ENCODE data around the gene SULT1A2. TPM values are rescaled to one million over a fixed set of nuclear protein-coding genes. Genes with fewer than 3 reads are reported as not detected.
A peak's percentile ranks its signal among the peaks of the same experiment; 100 is the strongest.
"Not testable (repeated sequence)": the region's sequence is repeated elsewhere in the genome, so short reads cannot be mapped to it uniquely, and the experiment has no call there.

The SULT1A2 gene
- total RNA-seq, 1 experiment from 2014 or later: not detected

GRCh38 chr16:28567292-28567691 is 29.6 kb downstream of the SULT1A2 start:
- TSS peak; percentile 62 for BruUV-seq (replicated peaks)
- intact Hi-C loops (cut with micrococcal nuclease; ENCODE audit: unreplicated experiment): no loop called here

GRCh38 chr16:28566233-28566925 is 30.5 kb downstream of the SULT1A2 start:
- BruUV-seq (replicated peaks); POLR2A ChIA-PET; H3K36me3 ChIP-seq (ENCODE audit: control insufficient read depth, insufficient read depth, low read length); H3K27ac ChIP-seq (ENCODE audit: low read length); DNase-seq (ENCODE audit: low read depth, low spot score); H3K27me3 ChIP-seq (ENCODE audit: control insufficient read depth, insufficient read depth, low read length); ATAC-seq; intact Hi-C loops (cut with micrococcal nuclease; ENCODE audit: unreplicated experiment); CTCF ChIA-PET; H3K9me3 ChIP-seq (ENCODE audit: control insufficient read depth, insufficient read depth, low read depth, low read length); in situ Hi-C loops (cut with HindIII; ENCODE audit: low pct_unique_long_range_greater_than_20kb, low sequenced_read_pairs); H3K4me1 ChIP-seq (ENCODE audit: control insufficient read depth, insufficient read depth, low read length); H3K4me3 ChIP-seq (ENCODE audit: low read depth in 2 of 2, low read length in 2 of 2): not testable (repeated sequence)

More at GRCh38 chr16:28567292-28567691, 29.6 kb downstream of the SULT1A2 start:
- Histone ChIP-seq H3K27me3 (ENCODE audit: control insufficient read depth, insufficient read depth, low read length) (no peaks in the 10 kb centered on the region), H3K9me3 (ENCODE audit: control insufficient read depth, insufficient read depth, low read depth, low read length) (peaks cover 7% of the 10 kb centered on the region; the same call in 1 of the 2 replicates), H3K4me1 (ENCODE audit: control insufficient read depth, insufficient read depth, low read length) (no peaks in the 10 kb centered on the region), H3K36me3 (ENCODE audit: control insufficient read depth, insufficient read depth, low read length) (no peaks in the 10 kb centered on the region), H3K27ac (ENCODE audit: low read length) (no peak overlapping the region), H3K4me3 (ENCODE audit: low read depth in 2 of 2, low read length in 2 of 2) (no peak overlapping the region)
- DNase-seq (ENCODE audit: low read depth, low spot score) (no peak), ATAC-seq (no peak)
- ChIA-PET CTCF (no interaction called here), POLR2A (no interaction called here)
- in situ Hi-C loops (cut with HindIII; ENCODE audit: low pct_unique_long_range_greater_than_20kb, low sequenced_read_pairs): no loop called here
- TF ChIP-seq TCF7L2 (IDR thresholded peaks at IDR 0.05; ENCODE audit: low read depth, low read length): no peak
- TF ChIP-seq CTCF (IDR thresholded peaks at IDR 0.05): no peak
- no peak for TF ChIP-seq POLR2AphosphoS5 (IDR thresholded peaks at IDR 0.05; ENCODE audit: low read depth, low read length)
- TF ChIP-seq SIN3A (IDR thresholded peaks at IDR 0.05; ENCODE audit: borderline replicate concordance, insufficient read depth, low read depth, low read length): no peak
- no peak for TF ChIP-seq REST (IDR thresholded peaks at IDR 0.05; ENCODE audit: insufficient read depth in 1 of 2, low read depth in 2 of 2, low read length in 1 of 2)

GRCh38 chr16:28563218-28563617 is 33.6 kb downstream of the SULT1A2 start:
- H3K4me1 ChIP-seq (ENCODE audit: control insufficient read depth, insufficient read depth, low read length): 0 out of 2 replicates have a peak, but pooled peaks cover 4% of the 10 kb centered on the region
- DNase-seq (ENCODE audit: low read depth, low spot score): no peak
- ChIA-PET CTCF (no interaction called here), POLR2A (no interaction called here)
- in situ Hi-C loops (cut with HindIII; ENCODE audit: low pct_unique_long_range_greater_than_20kb, low sequenced_read_pairs) (no loop called here), intact Hi-C loops (cut with micrococcal nuclease; ENCODE audit: unreplicated experiment) (no loop called here)
- no TSS peak for BruUV-seq (replicated peaks)
- no peak for TF ChIP-seq REST (IDR thresholded peaks at IDR 0.05; ENCODE audit: insufficient read depth in 1 of 2, low read depth in 2 of 2, low read length in 1 of 2)
- no peaks in the 10 kb centered on the region for H3K36me3 ChIP-seq (ENCODE audit: control insufficient read depth, insufficient read depth, low read length)
- H3K9me3 ChIP-seq (ENCODE audit: control insufficient read depth, insufficient read depth, low read depth, low read length): peaks cover 7% of the 10 kb centered on the region; the same call in 1 of the 2 replicates
- no peak overlapping the region for H3K4me3 ChIP-seq (ENCODE audit: low read depth in 2 of 2, low read length in 2 of 2)
- no peak overlapping the region for H3K27ac ChIP-seq (ENCODE audit: low read length)
- no peak for ATAC-seq
- H3K27me3 ChIP-seq (ENCODE audit: control insufficient read depth, insufficient read depth, low read length): no peaks in the 10 kb centered on the region

Data from Panc1 (cell line).